Mesenchymal stem cell (in vitro differentiated cells and primary cell): ENCODE data around the gene CLDND1. TPM values are rescaled to one million over a fixed set of nuclear protein-coding genes. Genes with fewer than 3 reads are reported as not detected.

Experiments
- DNase-seq: peaks from one replicate; pipeline ENCODE4 v3.0.0-alpha.2; 2013
- H2AFZ ChIP-seq: one replicate; pipeline ENCODE4 v1.6.1; 2013; ENCODE audit warnings: low read depth, mild to moderate bottlenecking, control low read depth, inconsistent platforms, low read length, moderate library complexity
- H2AK5ac ChIP-seq: 2 replicates; pipeline ENCODE4 v1.6.1; 2013; ENCODE audit warnings: low read length, moderate library complexity, mild to moderate bottlenecking, inconsistent platforms; ENCODE audit not compliant: severe bottlenecking
- H2BK120ac ChIP-seq: one replicate; pipeline ENCODE4 v1.6.1; 2013; ENCODE audit warnings: low read depth, mild to moderate bottlenecking, inconsistent platforms, low read length, moderate library complexity
- H2BK12ac ChIP-seq, 2 experiments: one replicate each; pipeline ENCODE4 v1.6.1; 2013; ENCODE audit warnings: inconsistent platforms in 2 of 2, low read length in 2 of 2, mild to moderate bottlenecking in 2 of 2, moderate library complexity in 2 of 2, control low read depth in 1 of 2
- H2BK15ac ChIP-seq: one replicate; pipeline ENCODE4 v1.6.1; 2013; ENCODE audit warnings: mild to moderate bottlenecking, low read depth, inconsistent platforms; ENCODE audit not compliant: poor library complexity, severe bottlenecking
- H2BK5ac ChIP-seq: 2 replicates; pipeline ENCODE4 v1.6.1; 2013; ENCODE audit warnings: low read depth, mild to moderate bottlenecking, low read length, control low read depth, inconsistent platforms; ENCODE audit not compliant: poor library complexity, severe bottlenecking
- H3K14ac ChIP-seq, 2 experiments: one replicate each; pipeline ENCODE4 v1.6.1; 2013; ENCODE audit warnings: inconsistent platforms in 2 of 2, low read length in 2 of 2, control low read depth in 1 of 2, mild to moderate bottlenecking in 1 of 2, moderate library complexity in 1 of 2
- H3K18ac ChIP-seq, 2 experiments: one replicate each; pipeline ENCODE4 v1.6.1; 2013; ENCODE audit warnings: inconsistent platforms in 2 of 2, low read length in 2 of 2, control low read depth in 1 of 2, low read depth in 1 of 2, mild to moderate bottlenecking in 1 of 2
- H3K23ac ChIP-seq, 2 experiments: one replicate each; pipeline ENCODE4 v1.6.1; 2013; ENCODE audit warnings: inconsistent platforms in 2 of 2, low read length in 2 of 2, mild to moderate bottlenecking in 2 of 2, moderate library complexity in 2 of 2, control low read depth in 1 of 2
- H3K27ac ChIP-seq: 2 replicates; pipeline ENCODE4 v1.5.1; 2013; ENCODE audit warnings: mild to moderate bottlenecking, moderate library complexity, low read length, control low read depth, inconsistent platforms; ENCODE audit not compliant: poor library complexity, severe bottlenecking
- H3K27me3 ChIP-seq, 2 experiments: 2 replicates each; pipeline versions ENCODE4 v1.6.1 to v1.7.0; 2013; ENCODE audit warnings: low read length in 2 of 2, mild to moderate bottlenecking in 2 of 2, moderate library complexity in 2 of 2, control low read depth in 1 of 2, inconsistent platforms in 1 of 2; ENCODE audit not compliant: control insufficient read depth in 1 of 2, insufficient read depth in 1 of 2
- H3K36me3 ChIP-seq, 2 experiments: 2 replicates each; pipeline versions ENCODE4 v1.6.1 to v1.7.0; 2013; ENCODE audit warnings: low read length in 2 of 2, control low read depth in 1 of 2, inconsistent platforms in 1 of 2, low read depth in 1 of 2, mild to moderate bottlenecking in 1 of 2; ENCODE audit not compliant: insufficient read depth in 2 of 2, control insufficient read depth in 1 of 2
- H3K4ac ChIP-seq, 2 experiments: one replicate each; pipeline ENCODE4 v1.6.1; 2013; ENCODE audit warnings: inconsistent platforms in 2 of 2, low read length in 2 of 2, mild to moderate bottlenecking in 2 of 2, moderate library complexity in 2 of 2, control low read depth in 1 of 2, low read depth in 1 of 2
- H3K4me1 ChIP-seq: 2 replicates; pipeline ENCODE4 v1.6.1; 2013; ENCODE audit warnings: low read depth, low read length, control low read depth; ENCODE audit not compliant: control insufficient read depth, insufficient read depth
- H3K4me2 ChIP-seq: 2 replicates; pipeline ENCODE4 v1.6.1; 2013; ENCODE audit warnings: low read length, mild to moderate bottlenecking, inconsistent platforms; ENCODE audit not compliant: poor library complexity, severe bottlenecking
- H3K4me3 ChIP-seq, 2 experiments: 2 replicates each; pipeline versions ENCODE4 v1.5.1 to v1.7.0; 2013; ENCODE audit warnings: low read length in 2 of 2, mild to moderate bottlenecking in 2 of 2, control low read depth in 1 of 2, low read depth in 1 of 2; ENCODE audit not compliant: insufficient read depth in 1 of 2
- H3K79me1 ChIP-seq: replicated peaks from 2 replicates; pipeline ENCODE4 v1.6.1; 2013; ENCODE audit warnings: mild to moderate bottlenecking, control low read depth, low read length, inconsistent platforms; ENCODE audit not compliant: poor library complexity, severe bottlenecking
- H3K9ac ChIP-seq: 2 replicates; pipeline ENCODE4 v1.7.0; 2013; ENCODE audit warnings: mild to moderate bottlenecking, low read length, moderate library complexity
- H3K9me3 ChIP-seq: 2 replicates; pipeline ENCODE4 v1.7.0; 2013; ENCODE audit warnings: mild to moderate bottlenecking, low read length; ENCODE audit not compliant: control insufficient read depth
- H4K8ac ChIP-seq: one replicate; pipeline ENCODE4 v1.6.1; 2013; ENCODE audit warnings: inconsistent platforms, mild to moderate bottlenecking, low read length, moderate library complexity
- H4K91ac ChIP-seq: one replicate; pipeline ENCODE4 v1.6.1; 2013; ENCODE audit warnings: mild to moderate bottlenecking, low read length, inconsistent platforms
- WGBS: methylation state at CpG from one replicate; pipeline ENCODE4 v1.1.7; 2013; ENCODE audit warnings: mixed read lengths; 5-methylcytosine and 5-hydroxymethylcytosine counted together
- polyA plus RNA-seq, 2 experiments: library from polyadenylated mRNA; stranded (reverse); fragments of 200-250 nt; gene quantifications; one replicate each; pipeline ENCODE4 v1.2.3, GENCODE V29; 2013

Gene CLDND1
- polyA plus RNA-seq (2013, experiment 1 of 2): 112 TPM
- 120 TPM for polyA plus RNA-seq (2013, experiment 2 of 2)

- peak within 1 kb of the TSS in 1 of 2 experiments; percentile 89 for H3K23ac ChIP-seq
- 2% methylated on average over 17 of the region's 63 CpGs for WGBS
- peak within 1 kb of the TSS in 1 of 2 experiments; percentile 85 for H3K4ac ChIP-seq
- peak within 1 kb of the TSS; percentile 92 for H2BK120ac ChIP-seq
- H3K27ac ChIP-seq: peak within 1 kb of the TSS; percentile 72
- peak within 1 kb of the TSS; percentile 80 for H2BK15ac ChIP-seq
- H2BK12ac ChIP-seq: no peak within 1 kb of the TSS
- no peaks in the 10 kb centered on the region for H3K4me1 ChIP-seq
- H4K8ac ChIP-seq: peak within 1 kb of the TSS; percentile 94
- H2BK5ac ChIP-seq: peak within 1 kb of the TSS; percentile 91
- peak within 1 kb of the TSS; percentile 90 to 91 for H3K18ac ChIP-seq
- peak within 1 kb of the TSS in 1 of 2 experiments; percentile 89 for H3K14ac ChIP-seq
- H2AFZ ChIP-seq: peak within 1 kb of the TSS; percentile 84
- H4K91ac ChIP-seq: peak within 1 kb of the TSS; percentile 95
- H3K79me1 ChIP-seq: peaks cover 9% of the 10 kb centered on the region
- H3K9ac ChIP-seq: peak within 1 kb of the TSS; percentile 97
- no peaks in the 10 kb centered on the region for H3K27me3 ChIP-seq
- H3K4me2 ChIP-seq: peak within 1 kb of the TSS; percentile 84
- H2AK5ac ChIP-seq: no peak within 1 kb of the TSS
- peaks cover 0 to 34% of the 10 kb centered on the region in 2 experiments for H3K36me3 ChIP-seq
- H3K9me3 ChIP-seq: no peaks in the 10 kb centered on the region
- peak within 1 kb of the TSS; percentile 95 to 96 for H3K4me3 ChIP-seq
- peak; percentile 97 for DNase-seq
These were observed at the start of gene CLDND1 for GRCh38 chr3:98522544-98523281. CLDND1 (minus strand) TSS chr3:98522902; CDS start chr3:98521424, 1,478 bp downstream.

DNA sequence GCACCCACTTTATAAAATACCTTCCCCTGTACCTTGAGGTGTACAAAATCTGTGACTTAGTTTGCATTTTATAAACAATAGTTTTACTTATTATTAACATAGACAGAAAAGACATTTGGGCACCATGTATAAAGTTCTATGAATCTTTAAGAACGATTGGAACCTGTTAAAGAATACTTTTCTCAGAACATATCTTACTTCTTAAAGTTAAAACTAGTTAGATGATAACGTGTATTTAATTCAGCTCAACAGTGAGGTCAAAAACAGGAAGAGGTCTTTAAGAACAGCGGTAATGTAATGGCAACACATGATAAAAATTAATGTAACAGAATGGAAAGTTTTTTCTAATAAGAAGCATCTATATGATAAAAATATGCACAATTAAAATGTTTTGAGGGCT lies 45.7 kb upstream of the CLDND1 start:
- Histone ChIP-seq H3K27ac (no peak overlapping the region), H2AFZ (no peak overlapping the region), H2BK15ac (no peak overlapping the region), H2BK120ac (no peak overlapping the region), H2AK5ac (no peak overlapping the region), H3K14ac (no peak overlapping the region), H3K4ac (no peak overlapping the region), H3K36me3 (no peaks in the 10 kb centered on the region), H2BK12ac (no peak overlapping the region), H3K27me3 (no peaks in the 10 kb centered on the region), H3K9me3 (no peaks in the 10 kb centered on the region), H3K9ac (no peak overlapping the region), H3K23ac (no peak overlapping the region), H2BK5ac (no peak overlapping the region), H3K4me1 (no peaks in the 10 kb centered on the region), H3K79me1 (no peaks in the 10 kb centered on the region), H3K18ac (no peak overlapping the region), H3K4me3 (no peak overlapping the region), H4K8ac (no peak overlapping the region), H4K91ac (no peak overlapping the region), H3K4me2 (no peak overlapping the region)
- WGBS: 100% methylated on average over 1 of the region's 3 CpGs
- no peak for DNase-seq

- H3K27me3 ChIP-seq: no peaks in the 10 kb centered on the region
- H3K79me1 ChIP-seq: no peaks in the 10 kb centered on the region
- no peak for DNase-seq
- H4K91ac ChIP-seq: no peak overlapping the region
- no peak overlapping the region for H2AFZ ChIP-seq
- H2BK120ac ChIP-seq: no peak overlapping the region
- no peak overlapping the region for H3K14ac ChIP-seq
- WGBS: 67% methylated on average over 1 of the region's 2 CpGs
- H2BK12ac ChIP-seq: no peak overlapping the region
- no peak overlapping the region for H3K9ac ChIP-seq
- H3K4ac ChIP-seq: no peak overlapping the region
- H3K4me2 ChIP-seq: no peak overlapping the region
- H3K27ac ChIP-seq: no peak overlapping the region
- no peak overlapping the region for H3K23ac ChIP-seq
- H3K9me3 ChIP-seq: no peaks in the 10 kb centered on the region
- H3K4me1 ChIP-seq: no peaks in the 10 kb centered on the region
- H3K4me3 ChIP-seq: no peak overlapping the region
- no peak overlapping the region for H3K18ac ChIP-seq
- no peak overlapping the region for H2BK5ac ChIP-seq
- H2BK15ac ChIP-seq: no peak overlapping the region
- H3K36me3 ChIP-seq: no peaks in the 10 kb centered on the region
- H2AK5ac ChIP-seq: no peak overlapping the region
- H4K8ac ChIP-seq: no peak overlapping the region
These were observed 45.1 kb upstream of the CLDND1 start for GRCh38 chr3:98567666-98568270.

DNA sequence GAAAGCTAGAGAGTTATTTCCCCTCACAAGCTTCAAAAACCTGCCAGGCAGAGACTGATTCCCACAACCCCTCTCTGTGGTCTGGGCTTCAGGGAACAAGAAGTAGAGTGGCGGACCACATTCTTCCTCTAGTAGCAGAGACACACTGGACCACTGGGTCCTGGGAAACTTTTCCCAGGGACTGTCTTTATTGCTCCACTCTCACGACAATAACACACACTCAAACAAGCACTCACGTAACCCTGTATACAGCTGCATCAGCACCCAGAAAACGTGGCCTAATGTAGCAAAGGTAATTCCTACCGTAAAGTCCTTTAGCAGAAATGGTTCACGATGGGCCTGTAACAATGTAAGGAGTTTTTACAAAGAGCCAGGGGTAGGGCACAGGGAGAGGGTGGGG lies 43.1 kb upstream of the CLDND1 start:
- H3K9me3 ChIP-seq: no peaks in the 10 kb centered on the region
- H3K14ac ChIP-seq: no peak overlapping the region
- H4K8ac ChIP-seq: no peak overlapping the region
- no peak overlapping the region for H2AFZ ChIP-seq
- WGBS: 73% methylated on average over 6 of the region's 6 CpGs
- no peak overlapping the region for H3K23ac ChIP-seq
- no peak overlapping the region for H3K9ac ChIP-seq
- no peak overlapping the region for H4K91ac ChIP-seq
- H2BK15ac ChIP-seq: peak overlapping the region; percentile 40
- peak; percentile 33 for DNase-seq
- no peak overlapping the region for H2AK5ac ChIP-seq
- H3K4me3 ChIP-seq: no peak overlapping the region
- no peak overlapping the region for H3K27ac ChIP-seq
- no peaks in the 10 kb centered on the region for H3K36me3 ChIP-seq
- no peaks in the 10 kb centered on the region for H3K79me1 ChIP-seq
- H3K4ac ChIP-seq: no peak overlapping the region
- no peak overlapping the region for H2BK120ac ChIP-seq
- H2BK5ac ChIP-seq: no peak overlapping the region
- H3K27me3 ChIP-seq: no peaks in the 10 kb centered on the region
- H3K18ac ChIP-seq: no peak overlapping the region
- H2BK12ac ChIP-seq: no peak overlapping the region
- H3K4me1 ChIP-seq: no peaks in the 10 kb centered on the region
- no peak overlapping the region for H3K4me2 ChIP-seq
